Measurements from ENCODE around the gene PIN1. TPM values are rescaled to one million over a fixed set of nuclear protein-coding genes. Genes with fewer than 3 reads are reported as not detected.

The PIN1 gene
- total RNA-seq, 1 donor from 2014 or later, result 58.5 TPM

GRCh38 chr19:9850235-9850959 lies 15.3 kb downstream of the PIN1 start:
- Histone ChIP-seq H3K9ac (ENCODE audit: low read depth in 1 of 3, low read length in 3 of 3) (no peak overlapping the region), H3K4me3 (ENCODE audit: low read length in 3 of 3) (no peak overlapping the region), H3K36me3 (ENCODE audit: control insufficient read depth in 3 of 3, insufficient read depth in 3 of 3, low read length in 3 of 3) (peaks cover 23 to 31% (median 26%) of the 10 kb centered on the region in 3 donors), H3K27ac (ENCODE audit: low read depth, low read length) (no peak overlapping the region), H3K4me1 (ENCODE audit: control insufficient read depth in 3 of 3, insufficient read depth in 3 of 3, low read length in 3 of 3) (peaks cover 0 to 7% (median 3%) of the 10 kb centered on the region in 3 donors), H3K9me3 (ENCODE audit: control insufficient read depth in 3 of 3, low read length in 3 of 3) (no peaks in the 10 kb centered on the region), H3K27me3 (ENCODE audit: control insufficient read depth in 3 of 3, insufficient read depth in 3 of 3, low read length in 3 of 3) (no peaks in the 10 kb centered on the region)

GRCh38 chr19:9854282-9854846 lies 19.2 kb downstream of the PIN1 start:
- Histone ChIP-seq H3K9ac (ENCODE audit: low read depth in 1 of 3, low read length in 3 of 3) (no peak overlapping the region), H3K9me3 (ENCODE audit: control insufficient read depth in 3 of 3, low read length in 3 of 3) (no peaks in the 10 kb centered on the region), H3K4me3 (ENCODE audit: low read length in 3 of 3) (no peak overlapping the region), H3K4me1 (ENCODE audit: control insufficient read depth in 3 of 3, insufficient read depth in 3 of 3, low read length in 3 of 3) (no peaks in the 10 kb centered on the region), H3K36me3 (ENCODE audit: control insufficient read depth in 3 of 3, insufficient read depth in 3 of 3, low read length in 3 of 3) (peaks cover 0 to 3% (median 0%) of the 10 kb centered on the region in 3 donors), H3K27ac (ENCODE audit: low read depth, low read length) (no peak overlapping the region), H3K27me3 (ENCODE audit: control insufficient read depth in 3 of 3, insufficient read depth in 3 of 3, low read length in 3 of 3) (no peaks in the 10 kb centered on the region)

GRCh38 chr19:9856609-9857008 lies 21.5 kb downstream of the PIN1 start:
- H3K27ac ChIP-seq (ENCODE audit: low read depth, low read length), result no peak overlapping the region
- H3K36me3 ChIP-seq (ENCODE audit: control insufficient read depth in 3 of 3, insufficient read depth in 3 of 3, low read length in 3 of 3), result peaks cover 0 to 2% (median 0%) of the 10 kb centered on the region in 3 donors
- H3K9me3 ChIP-seq (ENCODE audit: control insufficient read depth in 3 of 3, low read length in 3 of 3), result no peaks in the 10 kb centered on the region
- no peak overlapping the region for H3K9ac ChIP-seq (ENCODE audit: low read depth in 1 of 3, low read length in 3 of 3)
- no peaks in the 10 kb centered on the region for H3K4me1 ChIP-seq (ENCODE audit: control insufficient read depth in 3 of 3, insufficient read depth in 3 of 3, low read length in 3 of 3)
- H3K4me3 ChIP-seq (ENCODE audit: low read length in 3 of 3), result no peak overlapping the region
- no peaks in the 10 kb centered on the region for H3K27me3 ChIP-seq (ENCODE audit: control insufficient read depth in 3 of 3, insufficient read depth in 3 of 3, low read length in 3 of 3)

- H3K4me3 ChIP-seq (ENCODE audit: low read length in 3 of 3), result no peak overlapping the region
- no peaks in the 10 kb centered on the region for H3K4me1 ChIP-seq (ENCODE audit: control insufficient read depth in 3 of 3, insufficient read depth in 3 of 3, low read length in 3 of 3)
- H3K27ac ChIP-seq (ENCODE audit: low read depth, low read length), result no peak overlapping the region
- peaks cover 0 to 2% (median 0%) of the 10 kb centered on the region in 3 donors for H3K36me3 ChIP-seq (ENCODE audit: control insufficient read depth in 3 of 3, insufficient read depth in 3 of 3, low read length in 3 of 3)
- no peaks in the 10 kb centered on the region for H3K27me3 ChIP-seq (ENCODE audit: control insufficient read depth in 3 of 3, insufficient read depth in 3 of 3, low read length in 3 of 3)
- H3K9me3 ChIP-seq (ENCODE audit: control insufficient read depth in 3 of 3, low read length in 3 of 3), result no peaks in the 10 kb centered on the region
- no peak overlapping the region for H3K9ac ChIP-seq (ENCODE audit: low read depth in 1 of 3, low read length in 3 of 3)
Observed at GRCh38 chr19:9857076-9857721, 22.1 kb downstream of the PIN1 start.

- H3K9me3 ChIP-seq (ENCODE audit: control insufficient read depth in 3 of 3, low read length in 3 of 3), result no peaks in the 10 kb centered on the region
- H3K4me1 ChIP-seq (ENCODE audit: control insufficient read depth in 3 of 3, insufficient read depth in 3 of 3, low read length in 3 of 3), result no peaks in the 10 kb centered on the region
- no peak overlapping the region for H3K9ac ChIP-seq (ENCODE audit: low read depth in 1 of 3, low read length in 3 of 3)
- peaks cover 0 to 2% (median 0%) of the 10 kb centered on the region in 3 donors for H3K36me3 ChIP-seq (ENCODE audit: control insufficient read depth in 3 of 3, insufficient read depth in 3 of 3, low read length in 3 of 3)
- no peaks in the 10 kb centered on the region for H3K27me3 ChIP-seq (ENCODE audit: control insufficient read depth in 3 of 3, insufficient read depth in 3 of 3, low read length in 3 of 3)
- H3K4me3 ChIP-seq (ENCODE audit: low read length in 3 of 3), result no peak overlapping the region
- no peak overlapping the region for H3K27ac ChIP-seq (ENCODE audit: low read depth, low read length)
Observed at GRCh38 chr19:9857920-9858746, 23.0 kb downstream of the PIN1 start.

GRCh38 chr19:9858766-9859165 lies 23.6 kb downstream of the PIN1 start:
- H3K27ac ChIP-seq (ENCODE audit: low read depth, low read length), result no peak overlapping the region
- H3K27me3 ChIP-seq (ENCODE audit: control insufficient read depth in 3 of 3, insufficient read depth in 3 of 3, low read length in 3 of 3), result no peaks in the 10 kb centered on the region
- H3K36me3 ChIP-seq (ENCODE audit: control insufficient read depth in 3 of 3, insufficient read depth in 3 of 3, low read length in 3 of 3), result peaks cover 0 to 2% (median 0%) of the 10 kb centered on the region in 3 donors
- no peak overlapping the region for H3K9ac ChIP-seq (ENCODE audit: low read depth in 1 of 3, low read length in 3 of 3)
- H3K9me3 ChIP-seq (ENCODE audit: control insufficient read depth in 3 of 3, low read length in 3 of 3), result no peaks in the 10 kb centered on the region
- H3K4me3 ChIP-seq (ENCODE audit: low read length in 3 of 3), result no peak overlapping the region
- no peaks in the 10 kb centered on the region for H3K4me1 ChIP-seq (ENCODE audit: control insufficient read depth in 3 of 3, insufficient read depth in 3 of 3, low read length in 3 of 3)

- Histone ChIP-seq H3K9me3 (ENCODE audit: control insufficient read depth in 3 of 3, low read length in 3 of 3) (no peaks in the 10 kb centered on the region), H3K36me3 (ENCODE audit: control insufficient read depth in 3 of 3, insufficient read depth in 3 of 3, low read length in 3 of 3) (no peaks in the 10 kb centered on the region), H3K4me3 (ENCODE audit: low read length in 3 of 3) (no peak overlapping the region), H3K9ac (ENCODE audit: low read depth in 1 of 3, low read length in 3 of 3) (no peak overlapping the region), H3K27me3 (ENCODE audit: control insufficient read depth in 3 of 3, insufficient read depth in 3 of 3, low read length in 3 of 3) (no peaks in the 10 kb centered on the region), H3K4me1 (ENCODE audit: control insufficient read depth in 3 of 3, insufficient read depth in 3 of 3, low read length in 3 of 3) (no peaks in the 10 kb centered on the region), H3K27ac (ENCODE audit: low read depth, low read length) (no peak overlapping the region)
Observed at GRCh38 chr19:9860407-9860806, 25.3 kb downstream of the PIN1 start.

GRCh38 chr19:9861503-9861902 lies 26.4 kb downstream of the PIN1 start:
- H3K4me1 ChIP-seq (ENCODE audit: control insufficient read depth in 3 of 3, insufficient read depth in 3 of 3, low read length in 3 of 3), result no peaks in the 10 kb centered on the region
- H3K9ac ChIP-seq (ENCODE audit: low read depth in 1 of 3, low read length in 3 of 3), result no peak overlapping the region
- H3K4me3 ChIP-seq (ENCODE audit: low read length in 3 of 3), result no peak overlapping the region
- no peaks in the 10 kb centered on the region for H3K27me3 ChIP-seq (ENCODE audit: control insufficient read depth in 3 of 3, insufficient read depth in 3 of 3, low read length in 3 of 3)
- no peak overlapping the region for H3K27ac ChIP-seq (ENCODE audit: low read depth, low read length)
- no peaks in the 10 kb centered on the region for H3K9me3 ChIP-seq (ENCODE audit: control insufficient read depth in 3 of 3, low read length in 3 of 3)
- H3K36me3 ChIP-seq (ENCODE audit: control insufficient read depth in 3 of 3, insufficient read depth in 3 of 3, low read length in 3 of 3), result no peaks in the 10 kb centered on the region

GRCh38 chr19:9862938-9863337 lies 27.8 kb downstream of the PIN1 start:
- no peaks in the 10 kb centered on the region for H3K9me3 ChIP-seq (ENCODE audit: control insufficient read depth in 3 of 3, low read length in 3 of 3)

More at GRCh38 chr19:9862938-9863337, 27.8 kb downstream of the PIN1 start:
- Histone ChIP-seq H3K36me3 (ENCODE audit: control insufficient read depth in 3 of 3, insufficient read depth in 3 of 3, low read length in 3 of 3) (no peaks in the 10 kb centered on the region), H3K4me1 (ENCODE audit: control insufficient read depth in 3 of 3, insufficient read depth in 3 of 3, low read length in 3 of 3) (peaks cover 0 to 2% (median 0%) of the 10 kb centered on the region in 3 donors), H3K27me3 (ENCODE audit: control insufficient read depth in 3 of 3, insufficient read depth in 3 of 3, low read length in 3 of 3) (no peaks in the 10 kb centered on the region), H3K27ac (ENCODE audit: low read depth, low read length) (no peak overlapping the region), H3K4me3 (ENCODE audit: low read length in 3 of 3) (no peak overlapping the region), H3K9ac (ENCODE audit: low read depth in 1 of 3, low read length in 3 of 3) (no peak overlapping the region)
